K562 (cell line): ENCODE data around the gene DYNLL1. TPM values are rescaled to one million over a fixed set of nuclear protein-coding genes. Genes with fewer than 3 reads are reported as not detected.
A peak's percentile ranks its signal among the peaks of the same experiment; 100 is the strongest.

Source experiments
- CBX8 ChIP-seq: fragments of 200-600 bp; sonication (generic); IDR thresholded peaks from 2 replicates; pipeline ENCODE4 v1.6.1; 2012; ENCODE audit warnings: borderline replicate concordance, mixed run types, low read depth, mild to moderate bottlenecking, moderate library complexity, mixed read lengths, low read length, control low read depth, inconsistent platforms; ENCODE audit not compliant: poor library complexity, severe bottlenecking; ENCODE audit errors: extremely low read depth
- DNMT1 ChIP-seq: fragments of 450-650 bp; IDR thresholded peaks from 2 replicates; pipeline ENCODE4 v1.6.1; 2016; ENCODE audit warnings: antibody characterized with exemption, mild to moderate bottlenecking
- HDAC1 ChIP-seq, 2 experiments: fragments of 450-650 bp; IDR thresholded peaks; 2 replicates each; pipeline ENCODE4 v1.6.1; 2016 to 2017; ENCODE audit warnings: inconsistent platforms in 1 of 2, mild to moderate bottlenecking in 1 of 2, moderate library complexity in 1 of 2
- HLTF ChIP-seq: fragments of 450-650 bp; IDR thresholded peaks from 2 replicates; pipeline ENCODE4 v1.6.1; 2016
- ILF3 ChIP-seq: fragments of 450-650 bp; IDR thresholded peaks from 2 replicates; pipeline ENCODE4 v1.6.1; 2018; ENCODE audit warnings: antibody characterized with exemption, mild to moderate bottlenecking, moderate library complexity, borderline replicate concordance
- ILK ChIP-seq: fragments of 450-650 bp; IDR thresholded peaks from 2 replicates; pipeline ENCODE4 v1.6.1; 2016; ENCODE audit warnings: missing genetic modification characterization, low read depth, mild to moderate bottlenecking, missing compliant biosample characterization, moderate library complexity, borderline replicate concordance
- JUN ChIP-seq, 2 experiments: sonication (generic) in 1 of 2; formaldehyde crosslinking in 1 of 2; IDR thresholded peaks; 2 replicates each; pipeline versions ENCODE4 v1.6.1 to v1.8.0; 2012 to 2022; ENCODE audit warnings: borderline replicate concordance in 2 of 2, mild to moderate bottlenecking in 2 of 2, improper control_type of control experiment in 1 of 2, low read depth in 1 of 2, low read length in 1 of 2, missing genetic modification reagents in 1 of 2
- MAFK ChIP-seq: IDR thresholded peaks from 2 replicates; pipeline ENCODE4 v1.6.1; 2011; ENCODE audit warnings: low read length, improper control_type of control experiment
- MEIS2 ChIP-seq: fragments of 450-650 bp; IDR thresholded peaks from 2 replicates; pipeline ENCODE4 v1.6.1; 2014; ENCODE audit warnings: mild to moderate bottlenecking; ENCODE audit not compliant: partially characterized antibody
- PHB ChIP-seq: fragments of 250-450 bp; sonication (Bioruptor Pico); IDR thresholded peaks from 2 replicates; pipeline ENCODE4 v1.5.0; 2021
- SETDB1 ChIP-seq: IDR thresholded peaks from one replicate; pipeline ENCODE4 v1.6.1; 2012; ENCODE audit warnings: low read length, control low read depth, inconsistent platforms
- SMC3 ChIP-seq: conservative IDR thresholded peaks from 2 replicates; pipeline ENCODE4 v1.6.1; 2011; ENCODE audit warnings: low read depth, low read length, improper control_type of control experiment; ENCODE audit not compliant: insufficient read depth
- ZNF121 ChIP-seq: sonication (generic); formaldehyde crosslinking; conservative IDR thresholded peaks from 2 replicates; pipeline ENCODE4 v1.8.0; 2022; ENCODE audit warnings: missing genetic modification reagents
- ZNF57 ChIP-seq: fragments of 450-650 bp; formaldehyde crosslinking; IDR thresholded peaks from 2 replicates; pipeline ENCODE4 v1.4.0; 2020; ENCODE audit warnings: mild to moderate bottlenecking, moderate library complexity
- polyA plus RNA-seq, 8 experiments: library from polyadenylated mRNA; depleted of rRNA in 4 of 8; stranded (reverse) in 5 of 8; unstranded in 3 of 8; fragments of >200 nt; fragmentation: Nextera tagmentation in 2 of 8; fragmentation: Illumina TruSeq in 1 of 8; extraction: Ambion mirVana in 2 of 8; extraction: Trizol in 1 of 8; gene quantifications; 2 replicates each; pipeline versions ENCODE4 v1.2.1 to v1.2.3, GENCODE V29; 2011 to 2014; ENCODE audit warnings: inconsistent platforms in 1 of 8, missing spikeins in 1 of 8
- total RNA-seq, 7 experiments: library from RNA; depleted of rRNA in 6 of 7; stranded (reverse); fragments of >200 nt in 6 of 7; fragmentation: Illumina TruSeq in 2 of 7; extraction: Trizol in 2 of 7; gene quantifications; 2 replicates each; pipeline versions ENCODE4 v1.2.1 to v1.2.3, GENCODE V29; 2011 to 2021; ENCODE audit warnings: low replicate concordance in 1 of 7
- TF ChIP-seq, protein P1 (sequence below): fragments of 450-650 bp; IDR thresholded peaks from 2 replicates; pipeline ENCODE4 v1.6.1; 2017; ENCODE audit warnings: mild to moderate bottlenecking, moderate library complexity
- TF ChIP-seq, protein P2 (sequence below): IDR thresholded peaks from 2 replicates; pipeline ENCODE4 v1.6.1; 2014; ENCODE audit warnings: antibody characterized with exemption
- TF ChIP-seq, protein P3 (sequence below): fragments of 250-450 bp; sonication (Bioruptor Pico); IDR thresholded peaks from 2 replicates; pipeline ENCODE4 v1.4.0; 2020; ENCODE audit warnings: mild to moderate bottlenecking, moderate library complexity, borderline replicate concordance
- TF ChIP-seq, protein P4 (sequence below): IDR thresholded peaks from 3 replicates; pipeline ENCODE4 v1.6.1; 2011; ENCODE audit warnings: borderline replicate concordance, mild to moderate bottlenecking, moderate library complexity; ENCODE audit not compliant: insufficient read length; ENCODE audit errors: extremely low read depth

Gene DYNLL1
- total and polyA plus RNA-seq, 9 of the 15 experiments (the other 6 are each of a cell fraction or from before 2014, with no cell fraction given), result 303 to 1,112 (median 468) TPM

DNA sequence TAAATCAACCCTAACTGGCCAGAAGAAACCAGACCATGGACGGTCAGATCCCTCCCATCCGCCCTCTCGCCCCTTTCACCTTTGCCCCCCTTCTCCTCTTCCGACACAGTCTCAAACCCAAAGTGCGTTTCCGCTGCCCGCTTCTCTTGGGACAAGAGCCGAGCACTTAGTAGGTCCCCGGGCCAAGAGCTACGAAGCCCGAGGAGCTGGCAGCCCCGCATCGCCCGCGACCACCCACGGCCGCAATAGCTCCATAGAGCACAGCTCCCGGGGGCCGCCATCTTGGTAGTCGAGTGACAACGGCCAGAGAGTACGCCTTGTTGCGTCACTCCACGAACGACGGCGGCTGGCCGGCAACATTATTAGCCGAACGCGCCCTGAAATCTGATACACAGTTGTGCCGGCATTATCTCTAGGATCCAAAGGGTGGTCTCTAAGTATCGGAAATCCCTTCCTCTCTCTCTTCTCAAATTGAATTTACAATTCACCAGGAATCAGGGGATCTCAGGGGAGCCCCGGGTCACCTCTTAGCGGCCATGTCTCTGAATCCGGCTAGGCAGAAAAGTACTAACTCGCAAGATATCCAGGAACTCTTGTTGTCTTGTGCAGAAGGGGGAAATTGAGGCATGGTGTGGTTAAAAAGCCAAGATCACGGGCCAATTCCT is 33.1 kb downstream of the DYNLL1 start, which contains the start of gene COQ5 (continued):
- TF ChIP-seq, protein P1, sequence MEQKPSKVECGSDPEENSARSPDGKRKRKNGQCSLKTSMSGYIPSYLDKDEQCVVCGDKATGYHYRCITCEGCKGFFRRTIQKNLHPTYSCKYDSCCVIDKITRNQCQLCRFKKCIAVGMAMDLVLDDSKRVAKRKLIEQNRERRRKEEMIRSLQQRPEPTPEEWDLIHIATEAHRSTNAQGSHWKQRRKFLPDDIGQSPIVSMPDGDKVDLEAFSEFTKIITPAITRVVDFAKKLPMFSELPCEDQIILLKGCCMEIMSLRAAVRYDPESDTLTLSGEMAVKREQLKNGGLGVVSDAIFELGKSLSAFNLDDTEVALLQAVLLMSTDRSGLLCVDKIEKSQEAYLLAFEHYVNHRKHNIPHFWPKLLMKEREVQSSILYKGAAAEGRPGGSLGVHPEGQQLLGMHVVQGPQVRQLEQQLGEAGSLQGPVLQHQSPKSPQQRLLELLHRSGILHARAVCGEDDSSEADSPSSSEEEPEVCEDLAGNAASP, result no peak
- TF ChIP-seq, protein P2, sequence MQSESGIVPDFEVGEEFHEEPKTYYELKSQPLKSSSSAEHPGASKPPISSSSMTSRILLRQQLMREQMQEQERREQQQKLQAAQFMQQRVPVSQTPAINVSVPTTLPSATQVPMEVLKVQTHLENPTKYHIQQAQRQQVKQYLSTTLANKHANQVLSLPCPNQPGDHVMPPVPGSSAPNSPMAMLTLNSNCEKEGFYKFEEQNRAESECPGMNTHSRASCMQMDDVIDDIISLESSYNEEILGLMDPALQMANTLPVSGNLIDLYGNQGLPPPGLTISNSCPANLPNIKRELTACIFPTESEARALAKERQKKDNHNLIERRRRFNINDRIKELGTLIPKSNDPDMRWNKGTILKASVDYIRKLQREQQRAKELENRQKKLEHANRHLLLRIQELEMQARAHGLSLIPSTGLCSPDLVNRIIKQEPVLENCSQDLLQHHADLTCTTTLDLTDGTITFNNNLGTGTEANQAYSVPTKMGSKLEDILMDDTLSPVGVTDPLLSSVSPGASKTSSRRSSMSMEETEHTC, result no peak
- TF ChIP-seq DNMT1, result no peak
- no peak for TF ChIP-seq PHB (CRISPR knock-in tag)
- TF ChIP-seq, protein P3, sequence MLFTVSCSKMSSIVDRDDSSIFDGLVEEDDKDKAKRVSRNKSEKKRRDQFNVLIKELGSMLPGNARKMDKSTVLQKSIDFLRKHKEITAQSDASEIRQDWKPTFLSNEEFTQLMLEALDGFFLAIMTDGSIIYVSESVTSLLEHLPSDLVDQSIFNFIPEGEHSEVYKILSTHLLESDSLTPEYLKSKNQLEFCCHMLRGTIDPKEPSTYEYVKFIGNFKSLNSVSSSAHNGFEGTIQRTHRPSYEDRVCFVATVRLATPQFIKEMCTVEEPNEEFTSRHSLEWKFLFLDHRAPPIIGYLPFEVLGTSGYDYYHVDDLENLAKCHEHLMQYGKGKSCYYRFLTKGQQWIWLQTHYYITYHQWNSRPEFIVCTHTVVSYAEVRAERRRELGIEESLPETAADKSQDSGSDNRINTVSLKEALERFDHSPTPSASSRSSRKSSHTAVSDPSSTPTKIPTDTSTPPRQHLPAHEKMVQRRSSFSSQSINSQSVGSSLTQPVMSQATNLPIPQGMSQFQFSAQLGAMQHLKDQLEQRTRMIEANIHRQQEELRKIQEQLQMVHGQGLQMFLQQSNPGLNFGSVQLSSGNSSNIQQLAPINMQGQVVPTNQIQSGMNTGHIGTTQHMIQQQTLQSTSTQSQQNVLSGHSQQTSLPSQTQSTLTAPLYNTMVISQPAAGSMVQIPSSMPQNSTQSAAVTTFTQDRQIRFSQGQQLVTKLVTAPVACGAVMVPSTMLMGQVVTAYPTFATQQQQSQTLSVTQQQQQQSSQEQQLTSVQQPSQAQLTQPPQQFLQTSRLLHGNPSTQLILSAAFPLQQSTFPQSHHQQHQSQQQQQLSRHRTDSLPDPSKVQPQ (CRISPR knock-in tag), result no peak
- no peak for TF ChIP-seq CBX8
- no peak for TF ChIP-seq MAFK
- peak; percentile 67 for TF ChIP-seq JUN (IDR thresholded peaks at IDR 0.05; ENCODE audit: borderline replicate concordance, low read depth, low read length)
- peak; percentile 85; the same call in 1 of the 2 replicates for TF ChIP-seq JUN (CRISPR knock-in tag; IDR thresholded peaks at IDR 0.05; ENCODE audit: borderline replicate concordance)
- no peak for TF ChIP-seq SMC3
- TF ChIP-seq HDAC1 (IDR thresholded peaks at IDR 0.05), result peak in 1 of 2 experiments; percentile 86; a peak in 2 of 4 replicates
- peak; percentile 20; the same call in 1 of the 2 replicates for TF ChIP-seq HLTF
- TF ChIP-seq SETDB1, result no peak
- TF ChIP-seq, protein P4, sequence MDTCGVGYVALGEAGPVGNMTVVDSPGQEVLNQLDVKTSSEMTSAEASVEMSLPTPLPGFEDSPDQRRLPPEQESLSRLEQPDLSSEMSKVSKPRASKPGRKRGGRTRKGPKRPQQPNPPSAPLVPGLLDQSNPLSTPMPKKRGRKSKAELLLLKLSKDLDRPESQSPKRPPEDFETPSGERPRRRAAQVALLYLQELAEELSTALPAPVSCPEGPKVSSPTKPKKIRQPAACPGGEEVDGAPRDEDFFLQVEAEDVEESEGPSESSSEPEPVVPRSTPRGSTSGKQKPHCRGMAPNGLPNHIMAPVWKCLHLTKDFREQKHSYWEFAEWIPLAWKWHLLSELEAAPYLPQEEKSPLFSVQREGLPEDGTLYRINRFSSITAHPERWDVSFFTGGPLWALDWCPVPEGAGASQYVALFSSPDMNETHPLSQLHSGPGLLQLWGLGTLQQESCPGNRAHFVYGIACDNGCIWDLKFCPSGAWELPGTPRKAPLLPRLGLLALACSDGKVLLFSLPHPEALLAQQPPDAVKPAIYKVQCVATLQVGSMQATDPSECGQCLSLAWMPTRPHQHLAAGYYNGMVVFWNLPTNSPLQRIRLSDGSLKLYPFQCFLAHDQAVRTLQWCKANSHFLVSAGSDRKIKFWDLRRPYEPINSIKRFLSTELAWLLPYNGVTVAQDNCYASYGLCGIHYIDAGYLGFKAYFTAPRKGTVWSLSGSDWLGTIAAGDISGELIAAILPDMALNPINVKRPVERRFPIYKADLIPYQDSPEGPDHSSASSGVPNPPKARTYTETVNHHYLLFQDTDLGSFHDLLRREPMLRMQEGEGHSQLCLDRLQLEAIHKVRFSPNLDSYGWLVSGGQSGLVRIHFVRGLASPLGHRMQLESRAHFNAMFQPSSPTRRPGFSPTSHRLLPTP, result no peak
- TF ChIP-seq ZNF57 (CRISPR knock-in tag), result no peak
- TF ChIP-seq ILK, result no peak
- TF ChIP-seq ILF3, result no peak
- TF ChIP-seq MEIS2, result peak; percentile 21
- TF ChIP-seq ZNF121 (CRISPR knock-in tag), result no peak
